ENCODE data around the gene SENP7. TPM values are rescaled to one million over a fixed set of nuclear protein-coding genes. Genes with fewer than 3 reads are reported as not detected.

The SENP7 gene
- total RNA-seq, 2 experiments from 2014 or later: 21.2 to 23.2 TPM

- CTCF ChIA-PET: interaction anchor here (1.7 kb wide), 1 partner anchor 588 kb away, joined by 3 read pairs; no protein-coding TSS in a partner anchor
- H3K36me3 Mint-ChIP-seq: peaks cover 18% of the 10 kb centered on the region
- DNase-seq: no peak
- no peaks in the 10 kb centered on the region for H3K27me3 Mint-ChIP-seq
- no peak overlapping the region for H3K4me3 Mint-ChIP-seq
- H3K4me1 Mint-ChIP-seq: peaks cover 31% of the 10 kb centered on the region
- no peaks in the 10 kb centered on the region for H3K9me3 Mint-ChIP-seq (ENCODE audit: low read depth)
- ATAC-seq: no peak
- no peak overlapping the region for H3K27ac Mint-ChIP-seq
Measured at GRCh38 chr3:101383156-101383575, 129.8 kb downstream of the SENP7 start.

GRCh38 chr3:101381809-101382208, 131.2 kb downstream of the SENP7 start:
- Mint-ChIP-seq H3K27ac (no peak overlapping the region), H3K36me3 (peaks cover 20% of the 10 kb centered on the region), H3K27me3 (no peaks in the 10 kb centered on the region), H3K9me3 (ENCODE audit: low read depth) (no peaks in the 10 kb centered on the region), H3K4me3 (no peak overlapping the region), H3K4me1 (peaks cover 29% of the 10 kb centered on the region)
- ATAC-seq (peak; percentile 43), DNase-seq (no peak)
- CTCF ChIA-PET: interaction anchor here (1.0 to 1.7 kb wide), 4 partner anchors 12 to 919 kb away, joined by 3 to 9 read pairs (median 4); no protein-coding TSS in a partner anchor

GRCh38 chr3:101379658-101380376, 133.2 kb downstream of the SENP7 start:
- ATAC-seq: peak; percentile 90
- H3K9me3 Mint-ChIP-seq (ENCODE audit: low read depth): no peaks in the 10 kb centered on the region
- CTCF ChIA-PET: no interaction called here
- H3K27ac Mint-ChIP-seq: peak overlapping the region; percentile 56
- peaks cover 25% of the 10 kb centered on the region for H3K4me1 Mint-ChIP-seq
- peaks cover 26% of the 10 kb centered on the region for H3K36me3 Mint-ChIP-seq
- DNase-seq: no peak
- no peaks in the 10 kb centered on the region for H3K27me3 Mint-ChIP-seq
- peak overlapping the region; percentile 40 for H3K4me3 Mint-ChIP-seq

- Mint-ChIP-seq H3K27me3 (no peaks in the 10 kb centered on the region), H3K27ac (no peak overlapping the region), H3K9me3 (ENCODE audit: low read depth) (no peaks in the 10 kb centered on the region), H3K36me3 (peaks cover 24% of the 10 kb centered on the region), H3K4me3 (no peak overlapping the region), H3K4me1 (peaks cover 29% of the 10 kb centered on the region)
- CTCF ChIA-PET: no interaction called here
- ATAC-seq (no peak), DNase-seq (no peak)
Measured at GRCh38 chr3:101377796-101378195, 135.2 kb downstream of the SENP7 start.

GRCh38 chr3:101377209-101377608, 135.8 kb downstream of the SENP7 start:
- peaks cover 28% of the 10 kb centered on the region for H3K4me1 Mint-ChIP-seq
- peaks cover 24% of the 10 kb centered on the region for H3K36me3 Mint-ChIP-seq
- DNase-seq (no peak), ATAC-seq (no peak)
- H3K27me3 Mint-ChIP-seq: no peaks in the 10 kb centered on the region
- H3K9me3 Mint-ChIP-seq (ENCODE audit: low read depth): no peaks in the 10 kb centered on the region
- no peak overlapping the region for H3K27ac Mint-ChIP-seq
- CTCF ChIA-PET: no interaction called here
- H3K4me3 Mint-ChIP-seq: no peak overlapping the region

- no peak overlapping the region for H3K27ac Mint-ChIP-seq
- CTCF ChIA-PET: no interaction called here
Measured at GRCh38 chr3:101375586-101375985, 137.4 kb downstream of the SENP7 start.

GRCh38 chr3:101362406-101362805, 150.6 kb downstream of the SENP7 start:
- no peak for DNase-seq
- CTCF ChIA-PET: no interaction called here
- H3K27ac Mint-ChIP-seq: no peak overlapping the region

More at GRCh38 chr3:101375586-101375985, 137.4 kb downstream of the SENP7 start:
- H3K36me3 Mint-ChIP-seq: peaks cover 26% of the 10 kb centered on the region
- no peak overlapping the region for H3K4me3 Mint-ChIP-seq
- ATAC-seq (no peak), DNase-seq (no peak)
- no peaks in the 10 kb centered on the region for H3K27me3 Mint-ChIP-seq
- H3K4me1 Mint-ChIP-seq: peaks cover 20% of the 10 kb centered on the region
- H3K9me3 Mint-ChIP-seq (ENCODE audit: low read depth): no peaks in the 10 kb centered on the region

GRCh38 chr3:101351829-101352228, 161.2 kb downstream of the SENP7 start:
- Mint-ChIP-seq H3K4me3 (no peak overlapping the region), H3K4me1 (peaks cover 2% of the 10 kb centered on the region), H3K27ac (no peak overlapping the region), H3K9me3 (ENCODE audit: low read depth) (peaks cover 3% of the 10 kb centered on the region), H3K27me3 (no peaks in the 10 kb centered on the region), H3K36me3 (peaks cover 13% of the 10 kb centered on the region)
- CTCF ChIA-PET: no interaction called here
- ATAC-seq (no peak), DNase-seq (no peak)

More at GRCh38 chr3:101362406-101362805, 150.6 kb downstream of the SENP7 start:
- H3K36me3 Mint-ChIP-seq: peaks cover 51% of the 10 kb centered on the region
- no peak for ATAC-seq
- H3K27me3 Mint-ChIP-seq: no peaks in the 10 kb centered on the region
- H3K4me1 Mint-ChIP-seq: no peaks in the 10 kb centered on the region
- H3K4me3 Mint-ChIP-seq: no peak overlapping the region
- peaks cover 8% of the 10 kb centered on the region for H3K9me3 Mint-ChIP-seq (ENCODE audit: low read depth)

GRCh38 chr3:101340591-101340990, 172.4 kb downstream of the SENP7 start:
- ATAC-seq: no peak
- H3K4me3 Mint-ChIP-seq: no peak overlapping the region
- no peaks in the 10 kb centered on the region for H3K27me3 Mint-ChIP-seq
- no peak overlapping the region for H3K27ac Mint-ChIP-seq
- H3K36me3 Mint-ChIP-seq: peaks cover 26% of the 10 kb centered on the region
- no peaks in the 10 kb centered on the region for H3K4me1 Mint-ChIP-seq
- no peaks in the 10 kb centered on the region for H3K9me3 Mint-ChIP-seq (ENCODE audit: low read depth)
- DNase-seq: no peak
- CTCF ChIA-PET: no interaction called here

GRCh38 chr3:101333883-101334282, 179.1 kb downstream of the SENP7 start:
- Mint-ChIP-seq H3K36me3 (peaks cover 10% of the 10 kb centered on the region), H3K4me1 (no peaks in the 10 kb centered on the region), H3K4me3 (no peak overlapping the region), H3K27me3 (no peaks in the 10 kb centered on the region), H3K27ac (no peak overlapping the region), H3K9me3 (ENCODE audit: low read depth) (no peaks in the 10 kb centered on the region)
- CTCF ChIA-PET: no interaction called here
- ATAC-seq (no peak), DNase-seq (no peak)

GRCh38 chr3:101329016-101329673, 183.9 kb downstream of the SENP7 start:
- Mint-ChIP-seq H3K4me1 (no peaks in the 10 kb centered on the region), H3K36me3 (peaks cover 15% of the 10 kb centered on the region), H3K27ac (no peak overlapping the region), H3K4me3 (no peak overlapping the region), H3K27me3 (no peaks in the 10 kb centered on the region), H3K9me3 (ENCODE audit: low read depth) (no peaks in the 10 kb centered on the region)
- ATAC-seq: no peak
- DNase-seq: no peak
- CTCF ChIA-PET: no interaction called here

GRCh38 chr3:101325393-101326134, 187.4 kb downstream of the SENP7 start:
- CTCF ChIA-PET: no interaction called here
- Mint-ChIP-seq H3K9me3 (ENCODE audit: low read depth) (no peaks in the 10 kb centered on the region), H3K27ac (no peak overlapping the region), H3K27me3 (no peaks in the 10 kb centered on the region), H3K36me3 (peaks cover 17% of the 10 kb centered on the region), H3K4me1 (no peaks in the 10 kb centered on the region), H3K4me3 (no peak overlapping the region)
- ATAC-seq (no peak), DNase-seq (no peak)

GRCh38 chr3:101320475-101320874, 192.5 kb downstream of the SENP7 start, which contains the start of gene IMPG2:
Gene IMPG2, minus strand, starts transcription at chr3:101320575. Its CDS starts 203 bp downstream, at chr3:101320372.
- Mint-ChIP-seq H3K27ac (no peak within 1 kb of the TSS), H3K27me3 (no peaks in the 10 kb centered on the region), H3K4me1 (no peaks in the 10 kb centered on the region), H3K9me3 (ENCODE audit: low read depth) (no peaks in the 10 kb centered on the region), H3K4me3 (no peak within 1 kb of the TSS), H3K36me3 (peaks cover 3% of the 10 kb centered on the region)
- CTCF ChIA-PET: no interaction called here
- DNase-seq (no peak), ATAC-seq (no peak)
